HG03520 (cell line): Measurements from ENCODE around the gene ELANE.
"Not testable (repeated sequence)": the region's sequence is repeated elsewhere in the genome, so short reads cannot be mapped to it uniquely, and the experiment has no call there.

Experiments
- ATAC-seq: cut with Tn5 transposase; IDR thresholded peaks from one replicate; pipeline ENCODE4 v1.9.1; 2021; ENCODE audit warnings: mild to moderate bottlenecking, moderate library complexity; ENCODE audit not compliant: unreplicated experiment

The ELANE gene

DNA sequence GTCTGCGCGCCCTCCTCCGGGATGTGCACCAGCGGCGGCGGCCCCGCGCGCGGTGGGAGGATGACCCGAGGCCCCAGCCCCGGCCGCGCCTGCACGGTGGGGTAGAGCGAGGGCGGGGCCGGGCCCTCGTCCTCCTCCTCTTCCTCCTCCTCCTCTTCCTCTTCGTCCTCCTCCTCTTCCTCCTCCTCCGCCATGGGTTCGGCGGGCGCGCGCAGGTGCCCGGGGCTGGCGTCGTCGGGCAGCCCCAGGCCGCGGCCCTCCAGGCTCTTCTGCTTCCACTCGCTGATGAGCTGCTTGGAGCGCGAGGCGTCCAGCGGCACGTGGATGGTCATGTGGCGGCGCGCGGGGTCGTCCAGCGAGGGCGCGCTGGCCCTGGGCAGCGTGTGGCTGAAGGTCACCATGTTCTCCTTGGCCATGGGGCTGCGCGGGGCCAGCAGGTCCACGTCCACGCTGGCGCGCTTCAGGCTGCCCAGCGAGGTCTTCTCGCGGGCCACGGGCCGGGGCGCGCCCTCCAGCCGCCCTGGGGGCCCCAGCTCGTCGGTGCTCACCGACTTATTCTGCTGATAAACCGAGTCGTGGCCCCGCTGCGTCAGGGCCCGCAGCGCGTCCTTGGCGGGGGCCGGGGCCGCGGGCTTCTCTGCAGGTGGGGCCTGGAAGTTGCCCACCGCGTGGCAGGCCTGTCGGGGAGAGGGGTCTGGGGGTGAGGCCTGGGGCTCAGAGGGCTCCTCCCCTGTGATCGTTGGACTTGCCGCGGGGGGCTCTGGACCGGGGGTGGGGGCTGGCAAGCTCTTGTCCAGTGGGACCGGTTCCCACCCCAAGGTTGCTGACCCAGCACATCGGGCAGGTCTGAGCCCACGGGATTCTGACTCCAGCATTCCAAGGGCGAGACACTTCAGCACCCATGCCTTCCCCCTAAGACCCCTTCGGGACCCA lies 38.6 kb upstream of the ELANE start:
- no peak for ATAC-seq

- ATAC-seq = no peak
Observed at GRCh38 chr19:814152-815078, 37.7 kb upstream of the ELANE start.

GRCh38 chr19:815079-815774 lies 36.9 kb upstream of the ELANE start:
- no peak for ATAC-seq

DNA sequence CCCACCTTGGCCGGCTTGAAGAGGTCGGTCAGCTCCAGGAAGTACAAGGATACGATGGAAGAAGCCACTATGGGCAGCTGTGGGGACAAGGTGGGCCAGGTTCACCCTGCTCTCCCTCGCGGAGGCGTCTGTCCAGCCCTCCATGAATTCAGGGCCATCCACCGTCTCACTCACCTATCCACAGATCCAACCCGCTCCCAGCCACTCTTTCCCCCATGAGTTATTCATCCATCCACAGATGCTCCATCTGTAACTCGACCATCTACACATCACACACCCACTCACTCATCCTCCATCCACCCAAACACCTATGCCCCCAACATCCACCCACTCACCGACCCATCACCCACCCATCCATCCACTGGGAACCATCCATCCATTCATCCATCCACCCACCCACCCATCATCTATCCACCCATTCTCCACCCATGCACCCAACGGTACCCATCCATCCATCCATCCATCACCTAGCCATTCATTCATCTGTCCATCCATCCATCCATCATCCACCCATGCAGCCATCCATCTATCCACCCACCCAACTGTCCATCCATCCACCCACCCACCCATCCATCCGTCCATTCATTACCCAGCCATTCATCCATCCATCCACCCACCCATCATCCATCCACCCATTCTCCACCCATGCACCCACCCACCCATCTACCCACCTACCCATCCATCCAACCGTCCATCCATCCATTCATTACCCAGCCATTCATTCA lies 36.2 kb upstream of the ELANE start:
- no peak for ATAC-seq

DNA sequence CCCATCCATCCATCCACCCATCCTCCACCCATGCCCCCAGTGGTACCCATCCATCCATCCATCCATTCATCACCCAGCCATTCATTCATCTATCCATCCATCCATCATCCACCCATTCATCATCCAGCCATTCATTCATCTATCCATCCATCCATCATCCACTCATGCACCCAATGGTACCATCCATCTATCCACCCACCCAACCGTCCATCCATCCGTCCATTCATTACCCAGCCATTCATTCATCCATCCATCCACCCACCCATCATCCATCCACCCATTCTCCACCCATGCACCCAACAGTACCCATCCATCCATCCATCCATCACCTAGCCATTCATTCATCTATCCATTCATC lies 35.6 kb upstream of the ELANE start:
- no peak for ATAC-seq

- not testable (repeated sequence) for ATAC-seq
Observed at GRCh38 chr19:820212-820611, 31.9 kb upstream of the ELANE start.

DNA sequence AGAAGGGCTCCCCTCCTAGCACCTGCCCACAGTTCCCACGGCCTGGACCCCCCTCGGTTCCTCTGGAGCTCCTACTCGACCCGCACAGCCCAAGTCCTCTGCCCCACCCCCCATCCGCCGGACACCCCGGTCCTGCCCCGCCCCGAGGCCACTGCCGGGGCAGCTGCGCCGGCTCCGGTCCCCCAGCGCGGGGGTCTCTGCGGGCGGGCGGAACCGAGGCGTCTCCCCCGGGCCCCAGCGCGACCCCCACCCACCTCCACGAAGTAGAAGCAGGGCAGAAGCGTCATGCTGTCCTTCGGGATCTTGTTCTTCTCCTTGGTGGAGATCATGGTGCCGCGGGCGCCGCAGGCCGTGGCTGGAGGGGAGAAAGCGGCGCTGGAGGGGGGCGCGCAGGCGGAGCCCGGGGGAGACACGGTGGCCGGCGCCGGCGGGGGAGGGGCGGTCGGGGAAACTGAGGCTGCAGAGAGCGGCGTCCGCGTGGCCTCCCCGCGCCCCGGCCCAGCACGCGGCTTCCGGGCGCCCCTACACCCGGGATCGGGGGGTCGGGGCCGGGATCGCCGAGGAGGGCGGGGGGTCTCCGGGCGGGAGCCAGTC lies 30.8 kb upstream of the ELANE start:
- no peak for ATAC-seq

GRCh38 chr19:821825-822503 lies 30.1 kb upstream of the ELANE start, which contains the start of gene PLPPR3:
PLPPR3 (minus strand) TSS chr19:821955; CDS start chr19:821559, 396 bp downstream.
- no peak for ATAC-seq

DNA sequence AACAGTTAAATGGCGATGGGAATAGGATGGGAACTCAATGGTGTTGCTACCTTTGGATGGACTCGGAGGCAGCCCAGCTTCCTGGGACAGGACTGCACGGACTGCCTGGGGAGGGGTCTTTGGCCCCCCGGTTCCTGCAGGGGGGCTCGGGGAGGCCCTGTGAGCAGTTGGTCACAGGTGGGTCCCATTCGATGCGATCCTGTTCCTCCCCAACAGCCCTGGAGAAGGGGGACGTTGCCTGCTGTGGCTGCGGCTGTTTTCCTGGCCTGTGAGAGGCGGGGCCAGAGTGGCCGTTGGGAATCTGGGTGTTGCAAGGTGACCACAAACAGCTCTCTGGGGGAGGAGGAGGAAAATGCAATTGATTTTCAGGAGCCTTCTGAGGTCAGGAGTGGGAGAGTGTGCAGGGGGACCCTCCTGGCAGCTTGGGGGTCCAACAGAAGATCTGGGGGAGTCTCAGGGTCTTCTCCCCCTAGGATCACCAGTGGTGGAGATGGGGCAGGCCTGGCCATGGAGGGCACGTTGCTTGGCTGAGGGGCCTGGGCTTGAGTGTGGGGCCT lies 28.5 kb upstream of the ELANE start:
- ATAC-seq = no peak

DNA sequence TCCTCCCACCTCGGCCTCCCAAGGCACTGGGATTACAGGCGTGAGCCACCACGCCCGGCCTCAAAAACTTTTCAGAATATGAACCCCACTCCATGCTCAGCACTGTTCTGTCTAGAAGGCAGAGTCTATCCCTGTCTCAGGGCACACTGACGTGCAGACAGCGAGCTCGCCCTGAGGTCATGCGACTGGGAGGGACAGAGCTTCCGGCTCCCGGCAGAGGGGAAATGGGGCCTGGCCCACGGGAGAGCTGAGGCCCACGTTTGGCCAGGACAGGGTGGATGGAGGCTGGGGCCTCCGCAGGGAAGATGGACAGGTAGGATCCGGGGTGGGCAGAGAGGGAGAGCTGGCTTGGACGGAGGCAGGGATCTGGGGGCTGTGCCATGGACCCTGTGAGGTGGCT lies 27.2 kb upstream of the ELANE start:
- ATAC-seq = no peak

DNA sequence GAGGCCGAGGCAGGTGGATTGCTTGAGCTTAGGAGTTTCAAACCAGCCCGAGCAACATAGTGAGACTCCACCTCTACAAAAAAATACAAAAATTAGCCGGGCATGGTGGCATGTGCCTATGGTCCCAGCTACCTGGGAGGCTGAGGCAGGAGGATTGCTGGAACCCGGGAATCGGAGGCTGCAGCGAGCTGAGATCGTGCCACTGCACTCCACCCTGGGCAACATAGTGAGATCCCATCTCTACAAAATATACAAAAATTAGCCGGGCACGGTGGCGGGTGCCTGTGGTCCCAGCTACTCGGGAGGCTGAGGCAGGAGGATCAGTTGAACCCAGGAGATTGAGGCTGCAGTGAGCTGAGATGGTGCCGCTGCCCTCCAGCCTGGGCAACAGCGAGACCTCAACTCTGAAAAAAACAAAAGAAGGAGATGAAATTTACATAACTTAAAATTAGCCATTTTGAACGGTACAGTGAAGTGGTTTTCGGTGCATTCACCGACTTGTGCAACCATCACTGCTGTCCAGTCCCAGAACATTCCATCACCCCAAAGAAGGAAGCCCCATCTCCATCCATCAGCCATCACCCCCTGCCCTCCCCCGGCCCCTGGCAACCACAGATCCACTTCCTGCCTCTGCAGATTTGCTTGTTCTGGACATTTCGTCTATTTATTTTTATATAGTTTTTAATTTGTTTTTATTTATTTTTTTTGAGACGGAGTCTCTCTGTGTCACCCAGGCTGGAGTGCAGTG lies 26.0 kb upstream of the ELANE start:
- ATAC-seq = no peak

DNA sequence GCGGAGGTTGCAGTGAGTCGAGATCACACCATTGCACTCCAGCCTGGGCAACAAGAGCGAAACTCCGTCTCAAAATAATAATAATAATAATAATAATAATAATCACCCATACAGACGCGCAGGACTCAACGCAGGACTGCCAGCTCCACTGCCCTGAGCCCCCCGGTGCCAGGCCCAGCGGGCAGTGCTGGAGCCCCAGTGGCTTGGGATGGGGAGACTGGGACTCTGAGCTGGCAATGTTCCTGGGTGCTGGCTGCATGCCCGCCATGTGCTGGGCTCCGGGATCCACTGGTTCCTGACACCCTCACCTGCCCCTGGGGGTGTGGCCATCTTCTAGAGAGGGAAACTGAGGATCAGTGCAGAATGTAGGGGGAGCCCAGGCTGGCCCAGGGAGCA lies 24.8 kb upstream of the ELANE start:
- ATAC-seq = no peak

DNA sequence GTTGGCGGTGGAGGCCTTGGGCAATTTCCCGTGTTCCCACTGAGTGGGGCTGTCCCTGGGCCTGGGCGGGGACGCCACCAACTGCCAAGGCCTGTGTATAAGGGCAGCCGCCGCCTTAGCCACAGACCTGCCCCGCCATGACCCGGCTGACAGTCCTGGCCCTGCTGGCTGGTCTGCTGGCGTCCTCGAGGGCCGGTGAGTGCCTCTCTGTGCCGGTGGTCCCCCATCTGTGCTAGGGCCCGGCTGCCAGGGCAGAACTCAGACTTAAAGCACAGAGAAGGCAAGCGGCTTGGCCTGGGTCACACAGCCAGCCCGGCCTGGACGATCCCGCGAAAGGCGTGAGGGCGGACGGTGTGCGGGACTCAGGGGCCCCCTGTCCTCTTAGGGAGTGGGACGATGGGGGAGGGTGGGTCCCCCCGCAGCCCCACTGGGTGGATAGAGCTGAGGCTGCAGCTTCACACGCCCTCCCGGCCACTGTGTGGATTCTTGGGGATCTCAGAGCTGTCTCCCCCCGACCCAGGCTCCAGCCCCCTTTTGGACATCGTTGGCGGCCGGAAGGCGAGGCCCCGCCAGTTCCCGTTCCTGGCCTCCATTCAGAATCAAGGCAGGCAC lies 24.3 kb upstream of the ELANE start, which contains the start of gene AZU1:
TSS of gene AZU1 (plus strand) at position 128 of the 612 bp plus-strand sequence. CDS start at position 138, 10 bp downstream.
- ATAC-seq = no peak

- no peak for ATAC-seq
Observed at GRCh38 chr19:829129-829758, 22.9 kb upstream of the ELANE start.

GRCh38 chr19:831407-832369 lies 20.4 kb upstream of the ELANE start:
- no peak for ATAC-seq

DNA sequence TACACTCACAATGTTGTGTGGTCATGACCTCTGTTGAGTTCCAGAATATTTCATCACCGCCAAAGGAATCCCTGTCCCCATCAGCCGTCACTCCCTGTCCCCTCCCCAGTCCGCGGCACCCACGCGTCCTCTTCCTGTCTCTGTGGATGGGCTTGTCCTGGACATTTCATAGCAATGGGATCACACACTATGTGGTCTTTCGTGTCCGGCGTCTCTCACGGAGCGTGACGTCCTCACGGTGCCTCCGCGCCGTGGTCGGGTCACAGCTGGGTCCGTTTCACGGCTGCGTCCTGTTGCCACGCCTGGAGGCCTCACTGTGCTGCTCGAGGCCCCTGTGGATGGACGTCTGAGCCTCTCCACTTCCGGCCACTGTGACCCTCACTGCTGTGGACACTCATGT lies 17.9 kb upstream of the ELANE start:
- ATAC-seq = no peak
